GM23338 (cell line): Measurements from ENCODE around the gene KCNK4. TPM values are rescaled to one million over a fixed set of nuclear protein-coding genes. Genes with fewer than 3 reads are reported as not detected.

Source experiments
- ATAC-seq: fragments of 200-7000 bp; cut with Tn5 transposase; 3 replicates; pipeline ENCODE4 v1.9.1; 2020
- DNase-seq: peaks from one replicate; pipeline ENCODE4 v3.0.0-alpha.2; 2015; ENCODE audit warnings: low spot score
- H2AFZ ChIP-seq: fragments of 200-600 bp; sonication (generic); 2 replicates; pipeline ENCODE4 v1.8.0; 2016; ENCODE audit warnings: antibody characterized with exemption, mild to moderate bottlenecking, moderate library complexity
- H3F3A ChIP-seq: fragments of 200-600 bp; sonication (generic); replicated peaks from 2 replicates; pipeline ENCODE4 v1.8.0; 2017; ENCODE audit warnings: antibody characterized with exemption, mixed run types, low read depth
- H3K27ac ChIP-seq: fragments of 200-600 bp; sonication (generic); 2 replicates; pipeline ENCODE4 v1.6.1; 2016; ENCODE audit warnings: low read depth
- H3K27me3 ChIP-seq: fragments of 200-600 bp; sonication (generic); 2 replicates; pipeline ENCODE4 v1.8.0; 2016; ENCODE audit warnings: mild to moderate bottlenecking, mixed run types, moderate library complexity; ENCODE audit not compliant: insufficient read depth
- H3K36me3 ChIP-seq: fragments of 200-600 bp; sonication (generic); 2 replicates; pipeline ENCODE4 v1.8.0; 2016; ENCODE audit warnings: mild to moderate bottlenecking; ENCODE audit not compliant: insufficient read depth
- H3K4me1 ChIP-seq: fragments of 200-600 bp; sonication (generic); 2 replicates; pipeline ENCODE4 v1.8.0; 2016; ENCODE audit warnings: mild to moderate bottlenecking, moderate library complexity; ENCODE audit not compliant: insufficient read depth
- H3K4me2 ChIP-seq: fragments of 200-600 bp; sonication (generic); 2 replicates; pipeline ENCODE4 v1.7.1; 2017; ENCODE audit warnings: mixed run types
- H3K4me3 ChIP-seq: fragments of 200-600 bp; sonication (generic); 2 replicates; pipeline ENCODE4 v1.6.1; 2016; ENCODE audit warnings: mixed run types
- H3K79me2 ChIP-seq: fragments of 200-600 bp; sonication (generic); replicated peaks from 2 replicates; pipeline ENCODE4 v1.8.0; 2017; ENCODE audit warnings: mild to moderate bottlenecking; ENCODE audit not compliant: insufficient read depth
- H3K9me2 ChIP-seq: fragments of 200-600 bp; sonication (generic); 2 replicates; pipeline ENCODE4 v1.8.0; 2017; ENCODE audit not compliant: insufficient read depth
- H4K20me1 ChIP-seq: fragments of 200-600 bp; sonication (generic); replicated peaks from 2 replicates; pipeline ENCODE4 v1.8.0; 2017; ENCODE audit warnings: mild to moderate bottlenecking; ENCODE audit not compliant: insufficient read depth
- H3K27ac Mint-ChIP-seq: 2 replicates; pipeline ENCODE4 v1.8.0; 2020; ENCODE audit warnings: inconsistent platforms, mild to moderate bottlenecking, moderate library complexity, mixed read lengths
- H3K27me3 Mint-ChIP-seq: 3 replicates; pipeline ENCODE4 v1.8.0; 2022; ENCODE audit warnings: low read depth, mild to moderate bottlenecking, moderate library complexity, mixed read lengths, inconsistent platforms; ENCODE audit not compliant: insufficient read depth, poor library complexity
- H3K36me3 Mint-ChIP-seq: 3 replicates; pipeline ENCODE4 v1.8.0; 2021; ENCODE audit warnings: low read depth, mild to moderate bottlenecking, inconsistent platforms, moderate library complexity, mixed read lengths
- H3K4me1 Mint-ChIP-seq: 3 replicates; pipeline ENCODE4 v1.8.0; 2020; ENCODE audit warnings: mild to moderate bottlenecking, inconsistent platforms, mixed read lengths
- H3K4me3 Mint-ChIP-seq: 3 replicates; pipeline ENCODE4 v1.8.0; 2021; ENCODE audit warnings: moderate library complexity, mild to moderate bottlenecking, inconsistent platforms, mixed read lengths
- H3K9me3 Mint-ChIP-seq: 3 replicates; pipeline ENCODE4 v1.8.0; 2020; ENCODE audit warnings: moderate library complexity, mild to moderate bottlenecking, inconsistent platforms, mixed read lengths
- CREB1 ChIP-seq: fragments of 250-450 bp; sonication (Bioruptor Pico); IDR thresholded peaks from 2 replicates; pipeline ENCODE4 v1.5.0; 2020; ENCODE audit warnings: low read depth, mild to moderate bottlenecking, moderate library complexity
- EZH2 ChIP-seq: fragments of 200-600 bp; sonication (generic); IDR thresholded peaks from one replicate; pipeline ENCODE4 v1.8.0; 2017; ENCODE audit warnings: antibody characterized with exemption, mild to moderate bottlenecking, low read depth; ENCODE audit not compliant: unreplicated experiment
- EZH2phosphoT487 ChIP-seq: fragments of 200-600 bp; sonication (generic); IDR thresholded peaks from one replicate; pipeline ENCODE4 v1.8.1; 2018; ENCODE audit warnings: antibody characterized with exemption; ENCODE audit not compliant: unreplicated experiment
- JUNB ChIP-seq: IDR thresholded peaks from one replicate; pipeline ENCODE4 v1.6.1; 2016; ENCODE audit warnings: antibody characterized with exemption; ENCODE audit not compliant: unreplicated experiment
- NANOG ChIP-seq: IDR thresholded peaks from 2 replicates; pipeline ENCODE4 v1.6.1; 2016; ENCODE audit warnings: antibody characterized with exemption, borderline replicate concordance
- POLR2AphosphoS5 ChIP-seq: IDR thresholded peaks from 2 replicates; pipeline ENCODE4 v1.6.1; 2016; ENCODE audit warnings: antibody characterized with exemption, low read depth
- STAT1 ChIP-seq: IDR thresholded peaks from one replicate; pipeline ENCODE4 v1.6.1; 2016; ENCODE audit warnings: antibody characterized with exemption; ENCODE audit not compliant: unreplicated experiment
- ZNF114 ChIP-seq: fragments of 250-450 bp; sonication (Bioruptor Pico); IDR thresholded peaks from 2 replicates; pipeline ENCODE4 v1.5.0; 2020; ENCODE audit warnings: mild to moderate bottlenecking, moderate library complexity
- ZNF331 ChIP-seq: fragments of 250-450 bp; sonication (Bioruptor Pico); IDR thresholded peaks from 2 replicates; pipeline ENCODE4 v1.5.0; 2020; ENCODE audit warnings: low read depth, mild to moderate bottlenecking, moderate library complexity
- polyA plus RNA-seq: library from polyadenylated mRNA; unstranded; fragments of >200 nt; fragmentation: Nextera tagmentation; extraction: Ambion mirVana; gene quantifications from 2 replicates; pipeline ENCODE4 v1.2.1, GENCODE V29; 2016
- total RNA-seq: library from RNA; depleted of rRNA; stranded (reverse); fragments of >200 nt; shearing (Covaris generic); gene quantifications from 2 replicates; pipeline ENCODE4 v1.2.3, GENCODE V29; 2014
- TF ChIP-seq, protein P1 (sequence below): fragments of 250-450 bp; sonication (Bioruptor Pico); IDR thresholded peaks from 2 replicates; pipeline ENCODE4 v1.5.0; 2020; ENCODE audit warnings: mild to moderate bottlenecking, moderate library complexity
- TF ChIP-seq, protein P2 (sequence below): IDR thresholded peaks from 2 replicates; pipeline ENCODE4 v1.6.1; 2016; ENCODE audit warnings: antibody characterized with exemption

Gene KCNK4
- total and polyA plus RNA-seq, 2 experiments from 2014 or later, result 1.0 TPM; not detected in 1

DNA sequence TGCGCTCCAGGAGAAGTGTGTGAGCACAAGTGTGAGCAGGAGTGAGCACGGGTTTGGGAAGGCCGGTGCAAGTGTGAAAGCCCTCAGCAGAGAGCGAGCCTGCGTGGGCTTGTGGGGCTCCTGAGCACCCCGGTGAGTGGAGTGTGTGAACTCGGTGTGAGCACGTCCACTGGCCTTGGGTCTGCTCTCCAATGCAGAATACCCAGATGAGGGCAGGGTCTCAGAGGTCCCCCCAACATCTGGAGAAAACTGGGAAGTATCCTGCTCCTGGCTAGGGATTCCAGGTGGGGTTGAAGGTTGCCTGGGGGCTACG lies 15.4 kb downstream of the KCNK4 start:
- no peak overlapping the region for H3K27ac ChIP-seq
- peaks cover 24% of the 10 kb centered on the region for H3K27me3 Mint-ChIP-seq
- peak overlapping the region; percentile 95; the same call in 1 of the 2 replicates for H3K27ac Mint-ChIP-seq
- H4K20me1 ChIP-seq, result peaks cover under 1% of the 10 kb centered on the region; the same call in 1 of the 2 replicates
- H3K4me1 ChIP-seq, result peaks cover 9% of the 10 kb centered on the region; the same call in 1 of the 2 replicates
- H3F3A ChIP-seq, result peaks cover 7% of the 10 kb centered on the region
- TF ChIP-seq ZNF331 (CRISPR knock-in tag) (no peak), POLR2AphosphoS5 (no peak), EZH2phosphoT487 (no peak), CREB1 (CRISPR knock-in tag) (no peak), JUNB (no peak), EZH2 (no peak), STAT1 (no peak), NANOG (no peak), ZNF114 (CRISPR knock-in tag) (no peak)
- TF ChIP-seq, protein P1, sequence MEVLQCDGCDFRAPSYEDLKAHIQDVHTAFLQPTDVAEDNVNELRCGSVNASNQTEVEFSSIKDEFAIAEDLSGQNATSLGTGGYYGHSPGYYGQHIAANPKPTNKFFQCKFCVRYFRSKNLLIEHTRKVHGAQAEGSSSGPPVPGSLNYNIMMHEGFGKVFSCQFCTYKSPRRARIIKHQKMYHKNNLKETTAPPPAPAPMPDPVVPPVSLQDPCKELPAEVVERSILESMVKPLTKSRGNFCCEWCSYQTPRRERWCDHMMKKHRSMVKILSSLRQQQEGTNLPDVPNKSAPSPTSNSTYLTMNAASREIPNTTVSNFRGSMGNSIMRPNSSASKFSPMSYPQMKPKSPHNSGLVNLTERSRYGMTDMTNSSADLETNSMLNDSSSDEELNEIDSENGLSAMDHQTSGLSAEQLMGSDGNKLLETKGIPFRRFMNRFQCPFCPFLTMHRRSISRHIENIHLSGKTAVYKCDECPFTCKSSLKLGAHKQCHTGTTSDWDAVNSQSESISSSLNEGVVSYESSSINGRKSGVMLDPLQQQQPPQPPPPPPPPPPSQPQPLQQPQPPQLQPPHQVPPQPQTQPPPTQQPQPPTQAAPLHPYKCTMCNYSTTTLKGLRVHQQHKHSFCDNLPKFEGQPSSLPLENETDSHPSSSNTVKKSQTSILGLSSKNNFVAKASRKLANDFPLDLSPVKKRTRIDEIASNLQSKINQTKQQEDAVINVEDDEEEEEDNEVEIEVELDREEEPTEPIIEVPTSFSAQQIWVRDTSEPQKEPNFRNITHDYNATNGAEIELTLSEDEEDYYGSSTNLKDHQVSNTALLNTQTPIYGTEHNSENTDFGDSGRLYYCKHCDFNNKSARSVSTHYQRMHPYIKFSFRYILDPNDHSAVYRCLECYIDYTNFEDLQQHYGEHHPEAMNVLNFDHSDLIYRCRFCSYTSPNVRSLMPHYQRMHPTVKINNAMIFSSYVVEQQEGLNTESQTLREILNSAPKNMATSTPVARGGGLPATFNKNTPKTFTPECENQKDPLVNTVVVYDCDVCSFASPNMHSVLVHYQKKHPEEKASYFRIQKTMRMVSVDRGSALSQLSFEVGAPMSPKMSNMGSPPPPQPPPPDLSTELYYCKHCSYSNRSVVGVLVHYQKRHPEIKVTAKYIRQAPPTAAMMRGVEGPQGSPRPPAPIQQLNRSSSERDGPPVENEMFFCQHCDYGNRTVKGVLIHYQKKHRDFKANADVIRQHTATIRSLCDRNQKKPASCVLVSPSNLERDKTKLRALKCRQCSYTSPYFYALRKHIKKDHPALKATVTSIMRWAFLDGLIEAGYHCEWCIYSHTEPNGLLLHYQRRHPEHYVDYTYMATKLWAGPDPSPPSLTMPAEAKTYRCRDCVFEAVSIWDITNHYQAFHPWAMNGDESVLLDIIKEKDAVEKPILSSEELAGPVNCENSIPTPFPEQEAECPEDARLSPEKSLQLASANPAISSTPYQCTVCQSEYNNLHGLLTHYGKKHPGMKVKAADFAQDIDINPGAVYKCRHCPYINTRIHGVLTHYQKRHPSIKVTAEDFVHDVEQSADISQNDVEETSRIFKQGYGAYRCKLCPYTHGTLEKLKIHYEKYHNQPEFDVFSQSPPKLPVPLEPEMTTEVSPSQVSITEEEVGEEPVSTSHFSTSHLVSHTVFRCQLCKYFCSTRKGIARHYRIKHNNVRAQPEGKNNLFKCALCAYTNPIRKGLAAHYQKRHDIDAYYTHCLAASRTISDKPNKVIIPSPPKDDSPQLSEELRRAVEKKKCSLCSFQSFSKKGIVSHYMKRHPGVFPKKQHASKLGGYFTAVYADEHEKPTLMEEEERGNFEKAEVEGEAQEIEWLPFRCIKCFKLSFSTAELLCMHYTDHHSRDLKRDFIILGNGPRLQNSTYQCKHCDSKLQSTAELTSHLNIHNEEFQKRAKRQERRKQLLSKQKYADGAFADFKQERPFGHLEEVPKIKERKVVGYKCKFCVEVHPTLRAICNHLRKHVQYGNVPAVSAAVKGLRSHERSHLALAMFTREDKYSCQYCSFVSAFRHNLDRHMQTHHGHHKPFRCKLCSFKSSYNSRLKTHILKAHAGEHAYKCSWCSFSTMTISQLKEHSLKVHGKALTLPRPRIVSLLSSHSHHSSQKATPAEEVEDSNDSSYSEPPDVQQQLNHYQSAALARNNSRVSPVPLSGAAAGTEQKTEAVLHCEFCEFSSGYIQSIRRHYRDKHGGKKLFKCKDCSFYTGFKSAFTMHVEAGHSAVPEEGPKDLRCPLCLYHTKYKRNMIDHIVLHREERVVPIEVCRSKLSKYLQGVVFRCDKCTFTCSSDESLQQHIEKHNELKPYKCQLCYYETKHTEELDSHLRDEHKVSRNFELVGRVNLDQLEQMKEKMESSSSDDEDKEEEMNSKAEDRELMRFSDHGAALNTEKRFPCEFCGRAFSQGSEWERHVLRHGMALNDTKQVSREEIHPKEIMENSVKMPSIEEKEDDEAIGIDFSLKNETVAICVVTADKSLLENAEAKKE (CRISPR knock-in tag), result no peak
- TF ChIP-seq, protein P2, sequence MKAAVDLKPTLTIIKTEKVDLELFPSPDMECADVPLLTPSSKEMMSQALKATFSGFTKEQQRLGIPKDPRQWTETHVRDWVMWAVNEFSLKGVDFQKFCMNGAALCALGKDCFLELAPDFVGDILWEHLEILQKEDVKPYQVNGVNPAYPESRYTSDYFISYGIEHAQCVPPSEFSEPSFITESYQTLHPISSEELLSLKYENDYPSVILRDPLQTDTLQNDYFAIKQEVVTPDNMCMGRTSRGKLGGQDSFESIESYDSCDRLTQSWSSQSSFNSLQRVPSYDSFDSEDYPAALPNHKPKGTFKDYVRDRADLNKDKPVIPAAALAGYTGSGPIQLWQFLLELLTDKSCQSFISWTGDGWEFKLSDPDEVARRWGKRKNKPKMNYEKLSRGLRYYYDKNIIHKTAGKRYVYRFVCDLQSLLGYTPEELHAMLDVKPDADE, result no peak
- ATAC-seq, result no peak
- no peak for DNase-seq
- H3K4me3 Mint-ChIP-seq, result peak overlapping the region; percentile 100
- peak overlapping the region; percentile 91 for H3K4me3 ChIP-seq
- H3K4me1 Mint-ChIP-seq, result peaks cover 14% of the 10 kb centered on the region
- H2AFZ ChIP-seq, result 0 out of 2 replicates have a peak overlapping the region, but pooled peaks have one; percentile 38
- H3K9me3 Mint-ChIP-seq, result no peaks in the 10 kb centered on the region; the same call in 2 of the 3 replicates
- H3K36me3 Mint-ChIP-seq, result peaks cover 10% of the 10 kb centered on the region; the same call in 2 of the 3 replicates
- H3K4me2 ChIP-seq, result peak overlapping the region; percentile 90
- peaks cover 36% of the 10 kb centered on the region for H3K79me2 ChIP-seq
- H3K27me3 ChIP-seq, result peaks cover 18% of the 10 kb centered on the region
- H3K36me3 ChIP-seq, result no peaks in the 10 kb centered on the region
- H3K9me2 ChIP-seq, result no peaks in the 10 kb centered on the region
